Measurements from ENCODE around the gene CIB4. TPM values are rescaled to one million over a fixed set of nuclear protein-coding genes. Genes with fewer than 3 reads are reported as not detected.
A peak's percentile ranks its signal among the peaks of the same experiment; 100 is the strongest.

Gene CIB4
- total and polyA plus RNA-seq, 2 experiments from 2014 or later = not detected

DNA sequence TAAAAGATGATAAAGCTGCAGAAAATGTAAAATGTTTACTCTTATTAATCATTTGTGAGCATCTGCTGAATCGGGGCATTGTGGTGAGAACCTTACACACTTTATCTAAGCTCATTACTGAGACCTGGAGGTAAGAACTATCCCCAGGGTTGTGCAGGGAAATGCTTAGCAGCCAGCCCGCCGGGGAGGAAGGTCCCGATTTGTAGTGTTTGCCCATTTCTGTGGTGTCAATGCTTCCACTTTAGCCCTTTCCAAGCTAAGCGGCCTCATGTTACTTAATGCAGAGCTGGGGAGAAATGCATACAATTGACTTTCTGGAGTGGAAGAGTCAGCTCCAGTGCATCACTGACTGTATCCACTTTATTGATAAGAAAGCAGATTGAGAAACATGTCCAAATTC is 30.5 kb upstream of the CIB4 start:
- TF ChIP-seq, protein P1, sequence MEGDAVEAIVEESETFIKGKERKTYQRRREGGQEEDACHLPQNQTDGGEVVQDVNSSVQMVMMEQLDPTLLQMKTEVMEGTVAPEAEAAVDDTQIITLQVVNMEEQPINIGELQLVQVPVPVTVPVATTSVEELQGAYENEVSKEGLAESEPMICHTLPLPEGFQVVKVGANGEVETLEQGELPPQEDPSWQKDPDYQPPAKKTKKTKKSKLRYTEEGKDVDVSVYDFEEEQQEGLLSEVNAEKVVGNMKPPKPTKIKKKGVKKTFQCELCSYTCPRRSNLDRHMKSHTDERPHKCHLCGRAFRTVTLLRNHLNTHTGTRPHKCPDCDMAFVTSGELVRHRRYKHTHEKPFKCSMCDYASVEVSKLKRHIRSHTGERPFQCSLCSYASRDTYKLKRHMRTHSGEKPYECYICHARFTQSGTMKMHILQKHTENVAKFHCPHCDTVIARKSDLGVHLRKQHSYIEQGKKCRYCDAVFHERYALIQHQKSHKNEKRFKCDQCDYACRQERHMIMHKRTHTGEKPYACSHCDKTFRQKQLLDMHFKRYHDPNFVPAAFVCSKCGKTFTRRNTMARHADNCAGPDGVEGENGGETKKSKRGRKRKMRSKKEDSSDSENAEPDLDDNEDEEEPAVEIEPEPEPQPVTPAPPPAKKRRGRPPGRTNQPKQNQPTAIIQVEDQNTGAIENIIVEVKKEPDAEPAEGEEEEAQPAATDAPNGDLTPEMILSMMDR (IDR thresholded peaks at IDR 0.05; ENCODE audit: low read depth, low read length) = no peak
- Histone ChIP-seq H3K9me3 (ENCODE audit: low read depth) (no peaks in the 10 kb centered on the region), H3K4me3 (no peak overlapping the region), H3K27me3 (no peaks in the 10 kb centered on the region), H3K27ac (no peak overlapping the region), H3K4me1 (ENCODE audit: low read depth) (peaks cover 4% of the 10 kb centered on the region), H3K36me3 (no peaks in the 10 kb centered on the region)
- DNase-seq (ENCODE audit: low read depth in 1 of 2, low spot score in 1 of 2) = no peak

DNA sequence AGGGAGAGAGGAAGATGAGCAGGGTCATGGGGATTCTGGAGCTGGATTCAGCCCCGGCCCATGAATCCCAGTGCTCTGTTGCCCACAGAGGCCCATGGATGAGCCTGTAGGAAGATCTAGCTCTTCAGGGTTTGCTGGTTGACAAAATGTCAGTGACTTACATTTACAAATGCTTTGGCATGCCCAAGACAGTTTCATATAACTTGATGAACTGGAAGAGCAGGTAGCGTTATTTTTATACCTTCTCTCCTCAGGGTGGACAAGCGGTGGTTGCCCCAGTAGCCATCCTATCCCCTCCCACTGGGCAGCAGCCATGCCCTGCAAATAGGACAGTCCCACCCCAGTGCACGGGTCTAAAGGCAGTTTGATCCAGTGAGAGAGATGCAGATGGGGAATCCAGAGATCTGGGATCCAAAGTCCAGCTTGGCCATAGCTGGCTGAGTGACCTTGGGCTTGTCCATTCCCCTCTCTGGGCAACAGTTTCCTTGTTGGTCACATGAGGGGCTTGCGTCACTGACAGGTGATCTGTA is 29.8 kb upstream of the CIB4 start:
- Histone ChIP-seq H3K9me3 (ENCODE audit: low read depth) (no peaks in the 10 kb centered on the region), H3K27me3 (no peaks in the 10 kb centered on the region), H3K4me1 (ENCODE audit: low read depth) (peaks cover 4% of the 10 kb centered on the region), H3K4me3 (no peak overlapping the region), H3K36me3 (no peaks in the 10 kb centered on the region), H3K27ac (no peak overlapping the region)
- TF ChIP-seq, protein P1 (IDR thresholded peaks at IDR 0.05; ENCODE audit: low read depth, low read length) = no peak
- DNase-seq (ENCODE audit: low read depth in 1 of 2, low spot score in 1 of 2) = no peak

DNA sequence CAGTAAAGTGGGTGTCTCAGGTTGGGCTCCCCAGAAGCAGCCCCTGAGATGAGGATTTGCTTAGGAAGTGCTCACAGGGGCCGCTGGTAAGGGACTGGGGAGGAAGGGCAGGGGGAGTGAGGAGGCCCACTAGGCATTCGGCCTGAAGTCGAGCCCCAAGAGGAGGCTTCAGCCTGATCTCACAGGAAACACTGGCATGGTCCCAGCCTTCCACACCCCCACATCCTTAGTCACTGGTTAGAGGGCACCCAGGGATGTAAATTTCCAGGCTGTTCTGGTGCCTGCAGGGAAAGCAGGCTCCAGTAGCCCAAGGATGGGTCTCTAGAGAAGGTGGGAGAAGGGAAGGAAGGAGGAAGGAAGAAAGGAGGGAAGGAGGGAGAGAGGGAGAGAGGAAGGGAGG is 29.0 kb upstream of the CIB4 start:
- Histone ChIP-seq H3K4me3 (no peak overlapping the region), H3K27ac (no peak overlapping the region), H3K9me3 (ENCODE audit: low read depth) (no peaks in the 10 kb centered on the region), H3K4me1 (ENCODE audit: low read depth) (peaks cover 4% of the 10 kb centered on the region), H3K27me3 (no peaks in the 10 kb centered on the region), H3K36me3 (no peaks in the 10 kb centered on the region)
- TF ChIP-seq, protein P1 (IDR thresholded peaks at IDR 0.05; ENCODE audit: low read depth, low read length) = no peak
- DNase-seq (ENCODE audit: low read depth in 1 of 2, low spot score in 1 of 2) = peak in 1 of 2 donors; percentile 69

DNA sequence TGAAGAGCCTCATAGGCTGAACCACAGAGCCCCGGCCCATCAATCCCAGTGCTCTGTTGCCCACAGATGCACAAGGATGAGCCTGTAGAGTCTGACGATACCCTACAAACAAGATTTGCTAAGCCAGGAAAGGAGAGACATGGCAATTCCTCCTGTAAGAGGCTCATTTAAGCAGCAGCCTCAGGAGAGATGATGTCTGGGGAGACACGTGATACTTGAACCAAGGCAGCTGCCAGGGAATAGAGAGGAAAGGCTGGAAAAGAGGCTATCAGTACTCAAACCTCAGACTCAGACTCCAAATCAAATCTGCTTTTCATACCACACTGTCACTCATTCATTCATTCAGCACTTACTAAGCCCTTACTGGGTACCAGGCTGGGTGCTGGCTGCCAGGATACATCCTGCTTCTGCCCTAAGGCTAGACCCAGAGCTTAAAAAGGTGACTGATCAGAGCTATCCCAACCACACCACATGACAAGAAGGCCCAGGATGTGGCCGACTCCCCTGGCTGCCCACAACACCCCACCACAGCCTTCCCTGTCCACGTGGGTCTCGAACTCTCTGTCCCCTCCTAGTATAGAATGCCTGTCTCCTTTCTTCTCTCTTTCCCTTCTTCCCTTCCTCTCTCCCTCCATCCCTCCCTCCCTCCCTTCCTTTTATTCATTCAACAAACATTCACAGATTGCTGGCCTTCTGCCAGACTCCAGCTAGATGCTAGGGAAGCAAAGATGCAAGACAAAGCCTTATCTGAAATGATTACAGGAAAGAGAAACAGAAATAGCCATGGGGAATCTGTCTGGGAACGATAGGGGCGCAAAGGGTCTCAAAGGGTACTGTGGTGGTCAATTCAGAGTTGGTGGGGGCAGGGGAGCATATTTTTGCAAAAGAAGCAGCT is 27.9 kb upstream of the CIB4 start:
- Histone ChIP-seq H3K9me3 (ENCODE audit: low read depth) (no peaks in the 10 kb centered on the region), H3K27ac (no peak overlapping the region), H3K36me3 (no peaks in the 10 kb centered on the region), H3K4me1 (ENCODE audit: low read depth) (peaks cover 4% of the 10 kb centered on the region), H3K27me3 (no peaks in the 10 kb centered on the region), H3K4me3 (no peak overlapping the region)
- peak in 1 of 2 donors; percentile 48 for DNase-seq (ENCODE audit: low read depth in 1 of 2, low spot score in 1 of 2)
- TF ChIP-seq, protein P1 (IDR thresholded peaks at IDR 0.05; ENCODE audit: low read depth, low read length) = no peak

DNA sequence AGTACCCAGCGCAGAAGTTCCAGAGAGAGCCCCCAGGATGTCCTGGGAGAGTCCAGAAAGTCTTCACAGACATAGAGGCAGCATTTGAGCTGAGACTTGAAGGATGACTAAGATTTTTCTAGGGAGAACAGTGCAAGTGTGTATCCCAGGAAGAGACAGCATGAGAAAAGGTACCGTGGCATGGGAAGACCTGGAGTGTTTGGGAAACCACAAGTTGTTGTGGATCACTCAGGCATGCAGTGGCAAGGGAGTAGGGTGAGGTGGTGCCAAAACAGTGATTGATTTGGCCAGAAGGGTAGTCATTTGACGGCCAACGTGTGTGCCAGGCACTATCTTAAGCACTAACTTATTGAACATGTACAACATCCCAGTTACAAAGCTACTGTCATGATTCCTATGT is 26.9 kb upstream of the CIB4 start:
- Histone ChIP-seq H3K4me3 (no peak overlapping the region), H3K4me1 (ENCODE audit: low read depth) (peaks cover 4% of the 10 kb centered on the region), H3K9me3 (ENCODE audit: low read depth) (no peaks in the 10 kb centered on the region), H3K36me3 (no peaks in the 10 kb centered on the region), H3K27ac (no peak overlapping the region), H3K27me3 (no peaks in the 10 kb centered on the region)
- TF ChIP-seq, protein P1 (IDR thresholded peaks at IDR 0.05; ENCODE audit: low read depth, low read length) = no peak
- no peak for DNase-seq (ENCODE audit: low read depth in 1 of 2, low spot score in 1 of 2)

Measured in cardiac muscle cell (in vitro differentiated cells and primary cell).